Transverse colon (tissue), 3 donors: ENCODE data around the gene TNFRSF6B.

Experiments used
- CTCF ChIP-seq, 5 experiments: fragments of 200-600 bp in 3 of 5; fragments of 450-650 bp in 2 of 5; sonication (generic) in 3 of 5; IDR thresholded peaks; 1 replicate in 2 of 5; 2 replicates in 3 of 5; pipeline ENCODE4 v1.5.1; 2016 to 2017; ENCODE audit warnings: antibody characterized with exemption in 5 of 5, inconsistent platforms in 3 of 5, mild to moderate bottlenecking in 2 of 5, moderate library complexity in 1 of 5
- EP300 ChIP-seq: sonication (generic); formaldehyde crosslinking; IDR thresholded peaks from one replicate; pipeline ENCODE4 v1.6.1; 2017; ENCODE audit warnings: antibody characterized with exemption, low read depth

- TF ChIP-seq CTCF (IDR thresholded peaks at IDR 0.05): no peak
- no peak for TF ChIP-seq EP300
These were observed 5.3 kb upstream of the TNFRSF6B start for GRCh38 chr20:63690898-63691710.
